MCF 10A (cell line): ENCODE data around the gene INTS15. TPM values are rescaled to one million over a fixed set of nuclear protein-coding genes. Genes with fewer than 3 reads are reported as not detected.

Source experiments
- BruUV-seq: library from RNA; stranded (reverse); fragments of 400-500 nt; replicated peaks from 2 replicates; lab custom pipeline; 2021; lab: Mats Ljungman, UMichigan
- CTCF ChIA-PET: fragments of 300-600 bp; sonication (Branson Sonifier 250); formaldehyde crosslinking; extraction: SDS; loops from one replicate; lab custom pipeline; 2021; ENCODE audit warnings: antibody characterized with exemption, inconsistent platforms; lab: Yijun Ruan, JAX
- POLR2A ChIA-PET: fragments of 300-600, 350-650 bp; sonication (Branson Sonifier 250); formaldehyde crosslinking; extraction: SDS; loops from one replicate; lab custom pipeline; 2020; ENCODE audit warnings: antibody characterized with exemption, inconsistent platforms; lab: Yijun Ruan, JAX
- DNase-seq: peaks from one replicate; pipeline ENCODE4 v3.0.0-alpha.2; 2018; ENCODE audit not compliant: unreplicated experiment
- H3K27ac Mint-ChIP-seq: one replicate; pipeline ENCODE4 v1.8.0; 2022; ENCODE audit warnings: mild to moderate bottlenecking, low read depth, mixed read lengths; ENCODE audit not compliant: unreplicated experiment
- H3K27me3 Mint-ChIP-seq: one replicate; pipeline ENCODE4 v1.8.0; 2022; ENCODE audit warnings: mixed read lengths; ENCODE audit not compliant: insufficient read depth, unreplicated experiment
- H3K36me3 Mint-ChIP-seq: one replicate; pipeline ENCODE4 v1.8.0; 2022; ENCODE audit warnings: mild to moderate bottlenecking, moderate library complexity, mixed read lengths; ENCODE audit not compliant: insufficient read depth, unreplicated experiment
- H3K4me1 Mint-ChIP-seq: one replicate; pipeline ENCODE4 v1.8.0; 2022; ENCODE audit warnings: mixed read lengths; ENCODE audit not compliant: insufficient read depth, unreplicated experiment
- H3K4me3 Mint-ChIP-seq: one replicate; pipeline ENCODE4 v1.8.0; 2022; ENCODE audit warnings: mild to moderate bottlenecking, moderate library complexity, mixed read lengths; ENCODE audit not compliant: unreplicated experiment
- H3K9me3 Mint-ChIP-seq: one replicate; pipeline ENCODE4 v1.8.0; 2022; ENCODE audit warnings: mixed read lengths; ENCODE audit not compliant: unreplicated experiment
- intact Hi-C: fragments of 100-400 bp; cut with micrococcal nuclease; formaldehyde crosslinking; loops from 2 replicates; pipeline ENCODE4 v1.14.1; 2022
- total RNA-seq: library from RNA; stranded (reverse); gene quantifications from 2 replicates; pipeline ENCODE4 v1.2.3, GENCODE V29; 2022
- TF ChIP-seq, protein P1 (sequence below): fragments of 200-600 bp; IDR thresholded peaks from one replicate; pipeline ENCODE4 v1.8.0; 2022; ENCODE audit warnings: antibody characterized with exemption, mild to moderate bottlenecking; ENCODE audit not compliant: unreplicated experiment

INTS15 gene
- total RNA-seq, 1 experiment from 2014 or later = 26.5 TPM

DNA sequence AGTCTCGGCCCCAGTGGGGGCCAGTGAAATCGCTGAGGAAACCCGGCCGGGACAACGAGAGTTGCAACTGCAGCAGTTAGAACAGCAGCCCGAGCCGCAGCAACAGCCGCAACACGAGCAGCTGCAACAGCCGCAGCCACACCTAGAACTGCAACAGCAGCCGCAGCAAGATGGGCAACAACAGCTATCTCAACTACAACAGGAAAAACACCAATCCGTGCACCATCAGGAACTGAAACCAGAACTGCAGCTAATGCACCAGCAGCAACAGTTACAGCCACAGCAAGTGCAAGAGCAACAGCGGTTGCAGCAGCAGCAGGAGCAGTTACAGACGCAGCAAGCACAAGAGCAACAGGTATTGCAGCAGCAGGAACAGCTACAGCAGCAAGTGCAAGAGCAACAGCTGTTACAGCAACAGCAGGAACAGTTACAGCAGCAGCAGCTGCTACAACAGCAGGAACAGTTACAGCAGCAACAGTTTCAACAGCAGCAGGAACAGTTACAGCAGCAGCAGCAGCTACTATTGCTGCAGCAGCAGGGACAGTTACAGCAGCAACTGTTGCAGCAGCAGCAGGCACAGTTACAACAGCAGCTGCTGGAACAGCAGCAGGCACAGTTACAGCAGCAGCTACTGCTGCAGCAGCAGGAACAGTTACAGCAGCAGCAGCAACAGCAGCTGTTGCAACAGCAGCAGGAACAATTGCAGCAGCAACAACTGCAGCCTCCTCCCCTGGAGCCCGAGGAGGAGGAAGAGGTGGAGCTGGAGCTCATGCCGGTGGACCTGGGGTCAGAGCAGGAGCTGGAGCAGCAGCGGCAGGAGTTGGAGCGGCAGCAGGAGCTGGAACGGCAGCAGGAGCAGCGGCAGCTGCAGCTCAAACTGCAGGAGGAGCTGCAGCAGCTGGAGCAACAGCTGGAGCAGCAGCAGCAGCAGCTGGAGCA lies 31.6 kb downstream of the INTS15 start:
- POLR2A ChIA-PET = interaction anchor here (0.6 kb wide), 1 partner anchor 460 kb away, joined by 3 read pairs; no protein-coding TSS in a partner anchor
- CTCF ChIA-PET = interaction anchor here (0.9 kb wide), 1 partner anchor 31 kb away, joined by 3 read pairs; the partner anchor contains the start of gene INTS15
- Mint-ChIP-seq H3K4me3 (no peak overlapping the region), H3K36me3 (no peaks in the 10 kb centered on the region), H3K4me1 (no peaks in the 10 kb centered on the region), H3K27me3 (peaks cover 38% of the 10 kb centered on the region), H3K9me3 (no peaks in the 10 kb centered on the region), H3K27ac (no peak overlapping the region)
- BruUV-seq = no TSS peak
- intact Hi-C loops = no loop called here
- DNase-seq = no peak
- TF ChIP-seq, protein P1, sequence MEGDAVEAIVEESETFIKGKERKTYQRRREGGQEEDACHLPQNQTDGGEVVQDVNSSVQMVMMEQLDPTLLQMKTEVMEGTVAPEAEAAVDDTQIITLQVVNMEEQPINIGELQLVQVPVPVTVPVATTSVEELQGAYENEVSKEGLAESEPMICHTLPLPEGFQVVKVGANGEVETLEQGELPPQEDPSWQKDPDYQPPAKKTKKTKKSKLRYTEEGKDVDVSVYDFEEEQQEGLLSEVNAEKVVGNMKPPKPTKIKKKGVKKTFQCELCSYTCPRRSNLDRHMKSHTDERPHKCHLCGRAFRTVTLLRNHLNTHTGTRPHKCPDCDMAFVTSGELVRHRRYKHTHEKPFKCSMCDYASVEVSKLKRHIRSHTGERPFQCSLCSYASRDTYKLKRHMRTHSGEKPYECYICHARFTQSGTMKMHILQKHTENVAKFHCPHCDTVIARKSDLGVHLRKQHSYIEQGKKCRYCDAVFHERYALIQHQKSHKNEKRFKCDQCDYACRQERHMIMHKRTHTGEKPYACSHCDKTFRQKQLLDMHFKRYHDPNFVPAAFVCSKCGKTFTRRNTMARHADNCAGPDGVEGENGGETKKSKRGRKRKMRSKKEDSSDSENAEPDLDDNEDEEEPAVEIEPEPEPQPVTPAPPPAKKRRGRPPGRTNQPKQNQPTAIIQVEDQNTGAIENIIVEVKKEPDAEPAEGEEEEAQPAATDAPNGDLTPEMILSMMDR = no peak

DNA sequence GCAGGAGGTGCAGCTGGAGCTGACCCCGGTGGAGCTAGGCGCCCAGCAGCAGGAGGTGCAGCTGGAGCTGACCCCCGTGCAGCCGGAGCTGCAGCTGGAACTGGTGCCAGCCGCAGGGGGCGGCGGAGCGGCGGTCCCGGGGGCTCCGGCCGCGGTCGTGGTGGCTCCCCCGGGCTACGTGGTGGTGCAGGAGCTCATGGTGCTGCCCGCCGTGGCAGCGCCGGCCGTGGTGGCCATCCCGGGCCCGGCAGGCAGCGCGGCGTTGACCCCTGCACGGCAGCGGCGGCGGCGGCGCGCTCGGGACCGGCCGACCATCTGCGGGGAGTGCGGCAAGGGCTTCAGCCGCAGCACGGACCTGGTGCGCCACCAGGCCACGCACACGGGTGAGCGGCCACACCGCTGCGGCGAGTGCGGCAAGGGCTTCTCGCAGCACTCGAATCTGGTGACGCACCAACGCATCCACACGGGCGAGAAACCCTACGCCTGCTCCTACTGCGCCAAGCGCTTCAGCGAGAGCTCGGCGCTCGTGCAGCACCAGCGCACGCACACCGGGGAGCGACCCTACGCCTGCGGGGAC lies 32.4 kb downstream of the INTS15 start:
- no peaks in the 10 kb centered on the region for H3K36me3 Mint-ChIP-seq
- peaks cover 30% of the 10 kb centered on the region for H3K27me3 Mint-ChIP-seq
- no TSS peak for BruUV-seq
- no peaks in the 10 kb centered on the region for H3K9me3 Mint-ChIP-seq
- H3K4me3 Mint-ChIP-seq = no peak overlapping the region
- POLR2A ChIA-PET = interaction anchor here (0.6 kb wide), 1 partner anchor 459 kb away, joined by 3 read pairs; no protein-coding TSS in a partner anchor
- TF ChIP-seq, protein P1 = no peak
- no peak overlapping the region for H3K27ac Mint-ChIP-seq
- CTCF ChIA-PET = interaction anchor here (0.9 kb wide), 1 partner anchor 32 kb away, joined by 3 read pairs; the partner anchor contains the start of gene INTS15
- no peaks in the 10 kb centered on the region for H3K4me1 Mint-ChIP-seq
- DNase-seq = no peak
- intact Hi-C loops = no loop called here

DNA sequence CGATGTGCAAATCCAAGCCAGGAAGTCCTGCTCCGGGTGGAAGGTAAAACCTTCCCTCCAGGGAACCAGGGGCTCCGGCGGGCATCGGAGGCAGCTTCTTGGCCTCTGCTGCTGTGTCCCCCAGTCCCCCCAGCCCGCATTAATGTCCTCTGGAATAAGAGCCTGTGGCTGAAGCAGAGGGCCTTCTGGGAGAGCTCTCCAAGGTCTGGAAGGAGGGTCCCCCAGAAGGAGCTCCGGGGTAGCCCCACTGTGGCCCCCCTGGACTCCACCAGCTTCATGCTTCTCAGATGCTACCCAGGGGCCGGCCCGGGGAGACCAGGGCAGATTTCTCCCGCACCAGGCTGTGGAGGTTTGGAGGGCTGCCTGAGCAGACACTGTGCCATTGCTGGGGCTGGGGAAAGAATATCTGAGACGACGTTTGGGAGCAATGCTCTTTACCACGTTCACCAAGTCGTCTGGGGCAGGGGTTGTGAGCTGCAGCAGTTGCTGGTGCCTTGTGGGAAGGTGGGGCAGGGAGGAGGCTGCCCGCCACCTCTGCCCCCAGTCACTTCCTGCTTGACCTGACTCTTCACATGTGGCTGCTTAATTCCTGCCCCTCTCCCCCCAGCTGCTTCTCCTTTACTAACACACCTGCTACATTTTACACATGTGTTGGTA lies 33.9 kb downstream of the INTS15 start:
- H3K4me1 Mint-ChIP-seq = no peaks in the 10 kb centered on the region
- H3K27ac Mint-ChIP-seq = no peak overlapping the region
- no TSS peak for BruUV-seq
- no peak overlapping the region for H3K4me3 Mint-ChIP-seq
- POLR2A ChIA-PET = no interaction called here
- TF ChIP-seq, protein P1 = no peak
- H3K9me3 Mint-ChIP-seq = no peaks in the 10 kb centered on the region
- CTCF ChIA-PET = no interaction called here
- no peak for DNase-seq
- intact Hi-C loops = no loop called here
- H3K27me3 Mint-ChIP-seq = peaks cover 15% of the 10 kb centered on the region
- no peaks in the 10 kb centered on the region for H3K36me3 Mint-ChIP-seq

DNA sequence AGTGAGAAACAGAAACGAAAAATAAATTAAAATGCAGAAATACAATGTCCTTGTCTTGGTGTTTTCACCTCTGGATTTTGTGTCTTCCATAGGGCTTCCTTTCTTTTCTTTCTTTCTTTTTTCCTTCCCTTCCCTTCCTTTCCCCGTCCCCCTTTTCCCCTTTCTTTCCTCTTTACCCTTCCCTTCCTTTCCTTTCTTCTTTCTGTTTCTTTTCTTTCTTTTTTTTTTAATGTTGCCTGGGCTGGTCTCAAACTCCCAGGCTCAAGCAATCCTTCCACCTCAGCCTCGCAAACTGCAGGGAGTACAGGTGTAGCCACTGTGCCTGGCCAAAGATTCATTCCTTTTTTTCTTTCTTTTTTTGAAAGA lies 34.4 kb downstream of the INTS15 start:
- Mint-ChIP-seq H3K9me3 (no peaks in the 10 kb centered on the region), H3K36me3 (no peaks in the 10 kb centered on the region), H3K27me3 (peaks cover 10% of the 10 kb centered on the region), H3K4me1 (no peaks in the 10 kb centered on the region), H3K27ac (no peak overlapping the region), H3K4me3 (no peak overlapping the region)
- ChIA-PET CTCF (no interaction called here), POLR2A (no interaction called here)
- intact Hi-C loops = no loop called here
- TF ChIP-seq, protein P1 = no peak
- DNase-seq = no peak
- BruUV-seq = no TSS peak
